H1 (cell line): ENCODE results near the gene C1RL. TPM values are rescaled to one million over a fixed set of nuclear protein-coding genes. Genes with fewer than 3 reads are reported as not detected.

ENCODE experiments used
- CHD7 ChIP-seq: fragments of 300-600 bp; sonication (generic); IDR thresholded peaks from 2 replicates; pipeline ENCODE4 v1.7.1; 2012; ENCODE audit warnings: low read length, moderate library complexity, mild to moderate bottlenecking, inconsistent platforms; ENCODE audit not compliant: insufficient replicate concordance
- CREB1 ChIP-seq: IDR thresholded peaks from 2 replicates; pipeline ENCODE4 v1.6.1; 2012; ENCODE audit warnings: inconsistent platforms
- E2F6 ChIP-seq: IDR thresholded peaks from 2 replicates; pipeline ENCODE4 v1.6.1; 2012; ENCODE audit warnings: inconsistent platforms
- KDM4A ChIP-seq: IDR thresholded peaks from one replicate; pipeline ENCODE4 v1.7.1; 2012; ENCODE audit warnings: low read depth, mild to moderate bottlenecking, moderate library complexity, low read length, inconsistent platforms; ENCODE audit not compliant: severe bottlenecking
- PHF8 ChIP-seq: fragments of 200-600 bp; sonication (generic); conservative IDR thresholded peaks from 2 replicates; pipeline ENCODE4 v1.7.1; 2012; ENCODE audit warnings: low read depth, mild to moderate bottlenecking, inconsistent platforms, low read length, moderate library complexity
- SAP30 ChIP-seq: fragments of 300-600 bp; sonication (generic); IDR thresholded peaks from 2 replicates; pipeline ENCODE4 v1.7.1; 2012; ENCODE audit warnings: low read length, moderate library complexity, mild to moderate bottlenecking, inconsistent platforms; ENCODE audit not compliant: insufficient read depth, insufficient replicate concordance
- SUZ12 ChIP-seq: fragments of 200-600 bp; sonication (generic); IDR thresholded peaks from 2 replicates; pipeline ENCODE4 v1.6.1; 2012; ENCODE audit warnings: mild to moderate bottlenecking, inconsistent platforms, low read length, moderate library complexity, mixed read lengths
- TBP ChIP-seq: IDR thresholded peaks from 2 replicates; pipeline ENCODE4 v1.6.1; 2011; ENCODE audit warnings: low read depth, low read length, improper control_type of control experiment
- ZNF274 ChIP-seq: IDR thresholded peaks from 2 replicates; pipeline ENCODE4 v1.7.0; 2012; ENCODE audit warnings: low read length, borderline replicate concordance; ENCODE audit errors: extremely low read depth
- polyA plus RNA-seq, 7 experiments: library from polyadenylated mRNA; depleted of rRNA in 3 of 7; stranded (reverse) in 5 of 7; unstranded in 2 of 7; fragments of >200 nt in 5 of 7; fragments of 200-250 nt in 2 of 7; gene quantifications; 1 replicate in 5 of 7; 2 replicates in 1 of 7; 4 replicates in 1 of 7; pipeline versions ENCODE4 v1.2.1 to v1.2.3, GENCODE V29; 2011 to 2013; ENCODE audit warnings: missing spikeins in 2 of 7, mixed read lengths in 2 of 7
- total RNA-seq: library from RNA; stranded (reverse); fragmentation: NEBNext Ultra II Directional; extraction: Animal tissue kit (Norgen Biotek cat#: 25700); gene quantifications from 2 replicates; pipeline ENCODE4 v1.2.1, GENCODE V29; 2021

Gene C1RL
- total and polyA plus RNA-seq, 2 of the 8 experiments (the other 6 are each of a cell fraction or from before 2014, with no cell fraction given) = 11.4 to 15.5 TPM

- no peak for TF ChIP-seq CHD7
- TF ChIP-seq E2F6 = no peak
- TF ChIP-seq SAP30 = no peak
- TF ChIP-seq PHF8 = no peak
- TF ChIP-seq SUZ12 = no peak
- TF ChIP-seq KDM4A = no peak
- TF ChIP-seq ZNF274 = no peak
- no peak for TF ChIP-seq CREB1
- TF ChIP-seq TBP = no peak
Observed at GRCh38 chr12:7079826-7080125, 29.2 kb downstream of the C1RL start (continued).
